Measurements from ENCODE around the gene NEURL3. TPM values are rescaled to one million over a fixed set of nuclear protein-coding genes. Genes with fewer than 3 reads are reported as not detected.

The NEURL3 gene
- total and polyA plus RNA-seq, 9 of the 15 experiments (the other 6 are each of a cell fraction or from before 2014, with no cell fraction given), result not detected

GRCh38 chr2:96509114-96509846, 4.1 kb upstream of the NEURL3 start (continued):
- TF ChIP-seq DMBX1 (CRISPR knock-in tag; IDR thresholded peaks at IDR 0.05; ENCODE audit: borderline replicate concordance) (no peak), ZNF511 (CRISPR knock-in tag; IDR thresholded peaks at IDR 0.05) (no peak), ZNF766 (CRISPR knock-in tag; conservative IDR thresholded peaks at IDR 0.05) (no peak), ZNF41 (CRISPR knock-in tag; conservative IDR thresholded peaks at IDR 0.05) (no peak), BRF2 (IDR thresholded peaks at IDR 0.05; ENCODE audit: borderline replicate concordance, insufficient read depth, insufficient read length) (no peak), RBM15 (IDR thresholded peaks at IDR 0.05; ENCODE audit: insufficient read depth, low read length) (no peak), ZNF699 (CRISPR knock-in tag; IDR thresholded peaks at IDR 0.05; ENCODE audit: insufficient replicate concordance) (no peak), ZNF76 (CRISPR knock-in tag; IDR thresholded peaks at IDR 0.05; ENCODE audit: borderline replicate concordance) (no peak), E2F1 (CRISPR knock-in tag; IDR thresholded peaks at IDR 0.05) (no peak), MTA3 (IDR thresholded peaks at IDR 0.05; ENCODE audit: borderline replicate concordance) (0 out of 2 replicates have a peak, but pooled peaks have one; percentile 43), OTX1 (CRISPR knock-in tag; IDR thresholded peaks at IDR 0.05) (no peak), RB1 (IDR thresholded peaks at IDR 0.05; ENCODE audit: low read depth) (peak; percentile 85), KDM4B (IDR thresholded peaks at IDR 0.05; ENCODE audit: borderline replicate concordance in 2 of 2, low read depth in 1 of 2) (no peak), NR3C1 (CRISPR knock-in tag; IDR thresholded peaks at IDR 0.05) (no peak), ZFP91 (CRISPR knock-in tag; IDR thresholded peaks at IDR 0.05) (0 out of 2 replicates have a peak, but pooled peaks have one; percentile 54), JUN (IDR thresholded peaks at IDR 0.05; ENCODE audit: borderline replicate concordance, low read depth, low read length) (no peak), JUN (CRISPR knock-in tag; IDR thresholded peaks at IDR 0.05; ENCODE audit: borderline replicate concordance) (0 out of 2 replicates have a peak, but pooled peaks have one; percentile 50), SMARCA5 (IDR thresholded peaks at IDR 0.05) (no peak), ELK3 (CRISPR knock-in tag; IDR thresholded peaks at IDR 0.05) (no peak), NFXL1 (CRISPR knock-in tag; IDR thresholded peaks at IDR 0.05) (no peak), C11orf30 (IDR thresholded peaks at IDR 0.05; ENCODE audit: low read depth) (no peak), BRD4 (IDR thresholded peaks at IDR 0.05) (no peak), ZKSCAN1 (IDR thresholded peaks at IDR 0.05; ENCODE audit: low read depth, low read length) (peak; percentile 51; the same call in 1 of the 2 replicates)

Data from K562 (cell line).